Kidney (tissue), 14 donors: ENCODE measurements around the gene AFAP1L2. TPM values are rescaled to one million over a fixed set of nuclear protein-coding genes. Genes with fewer than 3 reads are reported as not detected.

ENCODE experiments used
- DNase-seq, 5 donors: peaks; one replicate each; pipeline ENCODE4 v3.0.0-alpha.2; 2013 to 2020
- FAIRE-seq: peaks from 2 replicates; lab custom pipeline; 2012; peaks lifted over from hg19 to GRCh38; lab: Jason Lieb, UNC
- H3K27ac ChIP-seq, 2 donors: one replicate each; pipeline ENCODE4 v1.7.0; 2013; ENCODE audit warnings: low read depth in 2 of 2, low read length in 2 of 2, inconsistent platforms in 1 of 2
- H3K27me3 ChIP-seq: one replicate; pipeline ENCODE4 v1.7.1; 2013; ENCODE audit warnings: low read length, inconsistent platforms; ENCODE audit not compliant: control insufficient read depth, insufficient read depth
- H3K36me3 ChIP-seq, 3 donors: one replicate each; pipeline versions ENCODE4 v1.7.0 to v1.7.1; 2013; ENCODE audit warnings: low read length in 3 of 3, control low read depth in 1 of 3, inconsistent platforms in 1 of 3; ENCODE audit not compliant: insufficient read depth in 3 of 3, control insufficient read depth in 2 of 3
- H3K4me1 ChIP-seq, 3 donors: one replicate each; pipeline versions ENCODE4 v1.7.0 to v1.7.1; 2013; ENCODE audit warnings: low read length in 3 of 3, inconsistent platforms in 1 of 3, low read depth in 1 of 3; ENCODE audit not compliant: control insufficient read depth in 2 of 3, insufficient read depth in 2 of 3
- H3K4me3 ChIP-seq, 3 donors: one replicate each; pipeline versions ENCODE4 v1.7.0 to v1.8.1; 2013; ENCODE audit warnings: low read length in 3 of 3, control low read depth in 1 of 3, inconsistent platforms in 1 of 3
- H3K9ac ChIP-seq, 3 donors: one replicate each; pipeline versions ENCODE4 v1.7.0 to v1.7.1; 2013; ENCODE audit warnings: low read length in 3 of 3, control low read depth in 1 of 3, inconsistent platforms in 1 of 3
- H3K9me3 ChIP-seq, 3 donors: one replicate each; pipeline versions ENCODE4 v1.7.0 to v1.7.1; 2013; ENCODE audit warnings: low read length in 3 of 3, control low read depth in 1 of 3, inconsistent platforms in 1 of 3; ENCODE audit not compliant: control insufficient read depth in 2 of 3, insufficient read depth in 1 of 3
- CTCF ChIP-seq: IDR thresholded peaks from 3 replicates; pipeline ENCODE4 v1.5.1; 2012; ENCODE audit warnings: mild to moderate bottlenecking, moderate library complexity, borderline replicate concordance; ENCODE audit not compliant: insufficient read depth; ENCODE audit errors: extremely low read depth
- intact Hi-C: fragments of 100-400 bp; cut with DNase I; formaldehyde crosslinking; loops from one replicate; pipeline ENCODE4 v1.11.1; 2022
- polyA plus RNA-seq: library from polyadenylated mRNA; stranded (reverse); fragments of 350-450 nt; fragmentation: Illumina TruSeq; extraction: RNeasy Lipid Tissue Mini Kit (QIAGEN cat#74804); gene quantifications from one replicate; pipeline ENCODE4 v1.2.3, GENCODE V29; 2014; ENCODE audit warnings: low read depth, low replicate concordance; ENCODE audit not compliant: insufficient read depth
- total RNA-seq: library from RNA; stranded (reverse); fragmentation: NEBNext Ultra II Directional; extraction: Animal tissue kit (Norgen Biotek cat#: 25700); gene quantifications from one replicate; pipeline ENCODE4 v1.2.1, GENCODE V29; 2021
- donor health status: control.
- donor health status: control.
- donor health status: control.
- donor health status: control.
- donor health status: control.
- donor health status: DM: yes; HTN: yes; CAD: no.
- donor health status: Normal renal cell carcinoma (clear cell type).

The AFAP1L2 gene
- total and polyA plus RNA-seq, 2 donors from 2014 or later: 19.8 to 24.0 TPM

GRCh38 chr10:114359041-114359952 lies 45.0 kb downstream of the AFAP1L2 start:
- H3K27me3 ChIP-seq: no peaks in the 10 kb centered on the region
- intact Hi-C loops: no loop called here
- no peak overlapping the region for H3K9ac ChIP-seq
- H3K9me3 ChIP-seq: no peaks in the 10 kb centered on the region
- no peak overlapping the region for H3K27ac ChIP-seq
- peaks cover 0 to 10% (median 9%) of the 10 kb centered on the region in 3 donors for H3K4me1 ChIP-seq
- no peaks in the 10 kb centered on the region for H3K36me3 ChIP-seq
- no peak for DNase-seq
- TF ChIP-seq CTCF: no peak
- H3K4me3 ChIP-seq: no peak overlapping the region
- FAIRE-seq: no peak

- H3K9me3 ChIP-seq: no peaks in the 10 kb centered on the region
- H3K4me3 ChIP-seq: no peak overlapping the region
- no peaks in the 10 kb centered on the region for H3K36me3 ChIP-seq
- H3K27ac ChIP-seq: peak overlapping the region in 1 of 2 donors; percentile 72
- TF ChIP-seq CTCF: no peak
- H3K27me3 ChIP-seq: no peaks in the 10 kb centered on the region
- intact Hi-C loops: no loop called here
- H3K9ac ChIP-seq: no peak overlapping the region
- FAIRE-seq (no peak), DNase-seq (no peak)
- peaks cover 0 to 11% (median 10%) of the 10 kb centered on the region in 3 donors for H3K4me1 ChIP-seq
Observed at GRCh38 chr10:114357515-114357996, 46.7 kb downstream of the AFAP1L2 start.

GRCh38 chr10:114356751-114357514 lies 47.4 kb downstream of the AFAP1L2 start:
- Histone ChIP-seq H3K4me3 (no peak overlapping the region), H3K27me3 (no peaks in the 10 kb centered on the region), H3K9ac (peak overlapping the region in 1 of 3 donors; percentile 22), H3K27ac (peak overlapping the region in 1 of 2 donors; percentile 72), H3K9me3 (no peaks in the 10 kb centered on the region), H3K4me1 (peaks cover 0 to 11% (median 10%) of the 10 kb centered on the region in 3 donors), H3K36me3 (no peaks in the 10 kb centered on the region)
- intact Hi-C loops: no loop called here
- TF ChIP-seq CTCF: no peak
- no peak for FAIRE-seq
- peak in 1 of 5 donors; percentile 40 for DNase-seq
